HG02870 (cell line): Measurements from ENCODE around the gene MRGPRX3.
"Not testable (repeated sequence)": the region's sequence is repeated elsewhere in the genome, so short reads cannot be mapped to it uniquely, and the experiment has no call there.

Experiments
- ATAC-seq: cut with Tn5 transposase; IDR thresholded peaks from one replicate; pipeline ENCODE4 v1.9.1; 2021; ENCODE audit warnings: mild to moderate bottlenecking, moderate library complexity; ENCODE audit not compliant: unreplicated experiment

Gene MRGPRX3

DNA sequence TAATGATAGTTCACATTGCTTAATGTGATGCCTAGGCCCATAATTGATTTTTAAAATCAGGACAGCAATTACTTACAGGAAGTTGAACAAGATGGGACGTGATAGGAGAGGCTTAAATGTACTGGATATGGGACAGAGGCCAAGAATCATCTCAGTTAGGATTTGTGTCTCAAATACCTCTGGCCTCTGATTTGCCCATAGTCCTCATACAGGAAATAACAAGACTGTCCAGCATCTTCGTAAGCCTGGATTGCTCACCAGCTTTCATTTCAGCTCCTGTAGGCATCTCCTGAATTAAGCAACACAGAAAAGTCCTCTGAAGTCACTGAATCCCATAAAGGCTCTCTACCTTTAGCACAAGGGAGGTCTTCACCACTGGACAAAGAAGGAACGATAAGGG lies at the start of gene MRGPRX3:
TSS of gene MRGPRX3 (plus strand) at position 231 of the 400 bp plus-strand sequence. CDS start 4,632 bp downstream, outside the sequence.
- ATAC-seq: no peak

DNA sequence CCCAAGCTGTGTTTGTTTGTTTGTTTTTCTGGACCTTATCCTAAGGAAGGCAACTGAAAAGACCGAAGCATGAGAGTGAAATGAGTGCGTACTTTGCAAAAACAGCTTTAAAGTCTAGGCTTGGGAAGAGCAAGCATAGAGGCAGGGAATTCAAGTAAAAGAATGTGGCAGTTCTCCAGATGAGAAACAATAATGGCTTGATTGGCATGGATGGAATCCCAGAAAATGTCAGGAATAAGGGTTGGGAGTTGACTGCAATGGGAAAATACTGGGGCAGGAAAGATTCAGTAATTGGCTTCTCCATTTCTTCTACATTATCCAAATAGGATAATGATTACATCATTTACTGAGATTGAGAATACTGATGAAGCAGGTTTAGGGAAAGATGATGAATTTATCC lies 44.0 kb upstream of the MRGPRX3 start:
- ATAC-seq: no peak

DNA sequence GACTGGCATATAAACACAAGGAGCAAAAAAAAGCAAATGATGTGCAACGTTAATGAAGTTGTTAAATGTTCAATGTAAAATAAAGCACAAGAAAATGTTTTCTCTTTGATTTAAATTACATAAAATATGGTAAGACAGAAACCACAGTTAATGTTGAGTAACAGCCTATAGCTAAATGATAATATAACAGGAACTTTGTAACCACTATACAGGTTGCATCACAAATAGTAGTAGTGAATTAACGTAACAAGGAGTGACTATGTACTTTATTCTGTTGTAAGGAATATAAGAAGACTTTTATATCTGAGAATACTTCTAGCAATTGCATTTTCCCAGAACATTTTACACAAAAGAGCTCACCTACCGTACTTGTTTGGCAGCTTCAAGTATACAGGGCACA lies 43.4 kb upstream of the MRGPRX3 start:
- ATAC-seq: no peak

DNA sequence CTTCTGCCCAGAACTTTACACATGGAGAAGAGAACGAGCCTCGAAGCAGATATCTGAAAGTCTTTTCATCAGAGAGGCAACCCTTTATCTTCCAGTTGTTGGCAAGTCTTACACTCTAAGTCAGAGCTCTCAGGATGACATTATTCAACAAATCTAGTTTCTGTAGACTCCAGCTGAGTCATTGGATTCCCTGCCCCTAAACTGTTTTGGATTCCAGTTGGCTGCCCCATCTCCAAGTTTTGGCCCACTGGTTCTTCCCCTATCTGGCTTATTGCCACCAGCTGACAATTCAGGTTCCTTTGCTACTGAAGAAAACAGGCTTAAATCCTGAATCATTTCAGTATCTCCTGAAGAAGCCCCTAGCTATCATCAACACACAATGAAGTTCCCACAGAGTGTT lies 40.6 kb upstream of the MRGPRX3 start:
- no peak for ATAC-seq

DNA sequence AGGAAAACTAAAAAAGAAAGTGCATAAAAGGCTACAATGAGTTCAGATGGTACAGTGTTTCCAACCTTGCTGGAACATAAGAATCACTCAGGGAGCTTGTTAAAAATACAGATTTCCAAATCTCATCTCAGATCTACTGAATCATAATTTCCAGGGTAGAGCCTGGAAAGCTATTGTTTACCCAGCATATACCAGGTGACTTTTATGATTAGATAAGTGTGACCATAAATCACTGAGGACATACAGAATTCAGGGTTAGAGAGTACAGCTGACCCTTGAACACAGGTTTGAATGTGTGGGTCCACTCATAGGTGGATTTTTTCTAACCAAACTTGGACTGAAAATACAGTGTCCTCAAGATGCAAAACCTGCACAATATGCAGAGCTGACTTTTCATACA lies 38.4 kb upstream of the MRGPRX3 start:
- no peak for ATAC-seq

DNA sequence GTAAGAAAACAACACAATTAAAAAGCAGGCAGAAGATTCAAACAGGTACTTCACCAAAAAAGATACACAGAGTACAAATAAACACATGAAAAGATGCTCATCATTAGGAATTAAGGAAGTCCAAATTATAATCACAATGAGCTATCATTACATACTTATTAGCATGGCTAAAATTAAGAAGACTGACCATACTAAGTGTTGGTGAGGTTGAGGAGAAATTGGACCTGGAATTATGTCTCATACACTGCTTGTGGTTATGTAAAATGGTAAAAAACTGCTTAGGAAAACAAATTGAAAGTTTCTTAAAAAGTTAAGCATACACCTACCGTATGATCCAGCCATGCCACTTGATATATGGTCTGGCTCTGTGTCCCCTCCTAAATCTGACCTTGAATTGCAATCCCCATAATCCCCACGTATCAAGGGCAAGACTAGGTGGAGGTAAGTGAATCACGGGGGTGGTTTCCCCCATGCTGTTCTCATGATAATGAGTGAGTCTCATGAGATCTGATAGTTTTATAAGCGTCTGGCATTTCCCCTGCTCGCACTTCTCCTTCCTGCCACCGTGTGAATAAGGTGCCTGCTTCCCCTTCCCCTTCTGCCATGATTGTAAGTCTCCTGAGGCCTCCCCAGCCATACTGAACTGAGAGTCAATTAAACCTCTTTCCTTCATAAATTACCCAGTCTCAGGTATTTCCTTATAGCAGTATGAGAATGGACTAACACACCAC lies 31.3 kb upstream of the MRGPRX3 start:
- no peak for ATAC-seq

DNA sequence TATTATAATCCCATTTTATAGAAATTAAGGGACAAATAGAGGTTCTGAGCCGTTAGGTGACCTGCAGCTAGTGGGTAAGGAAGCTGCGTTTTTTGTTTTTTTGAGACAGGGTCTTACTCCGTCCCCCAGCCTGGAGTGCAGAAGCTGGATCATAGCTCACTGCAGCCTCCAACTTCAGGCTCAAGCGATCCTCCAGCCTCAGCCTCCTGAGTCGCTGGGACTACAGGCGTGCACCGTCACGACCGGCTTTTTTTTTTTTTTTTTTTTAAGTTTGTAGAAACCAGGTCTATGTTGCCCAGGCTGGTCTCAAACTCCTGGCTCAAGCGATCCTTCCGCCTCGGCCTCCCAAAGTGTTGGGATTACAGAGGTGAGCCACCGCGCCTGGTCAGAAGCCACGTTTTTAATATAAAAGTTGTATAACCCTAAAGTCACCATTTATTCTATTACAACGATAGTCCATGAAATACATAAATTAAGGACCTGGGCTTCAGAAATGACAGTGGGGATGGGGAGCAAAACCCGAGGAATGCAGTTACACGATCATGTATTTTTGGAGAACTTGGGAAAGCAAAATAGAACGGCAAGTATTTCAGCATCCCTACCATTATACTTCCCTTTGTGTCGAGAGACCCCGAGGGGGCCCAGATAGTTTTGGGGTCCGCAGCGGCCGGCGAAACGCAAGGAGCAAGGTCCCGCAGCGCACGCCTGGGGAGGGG lies 27.1 kb upstream of the MRGPRX3 start:
- ATAC-seq: no peak

DNA sequence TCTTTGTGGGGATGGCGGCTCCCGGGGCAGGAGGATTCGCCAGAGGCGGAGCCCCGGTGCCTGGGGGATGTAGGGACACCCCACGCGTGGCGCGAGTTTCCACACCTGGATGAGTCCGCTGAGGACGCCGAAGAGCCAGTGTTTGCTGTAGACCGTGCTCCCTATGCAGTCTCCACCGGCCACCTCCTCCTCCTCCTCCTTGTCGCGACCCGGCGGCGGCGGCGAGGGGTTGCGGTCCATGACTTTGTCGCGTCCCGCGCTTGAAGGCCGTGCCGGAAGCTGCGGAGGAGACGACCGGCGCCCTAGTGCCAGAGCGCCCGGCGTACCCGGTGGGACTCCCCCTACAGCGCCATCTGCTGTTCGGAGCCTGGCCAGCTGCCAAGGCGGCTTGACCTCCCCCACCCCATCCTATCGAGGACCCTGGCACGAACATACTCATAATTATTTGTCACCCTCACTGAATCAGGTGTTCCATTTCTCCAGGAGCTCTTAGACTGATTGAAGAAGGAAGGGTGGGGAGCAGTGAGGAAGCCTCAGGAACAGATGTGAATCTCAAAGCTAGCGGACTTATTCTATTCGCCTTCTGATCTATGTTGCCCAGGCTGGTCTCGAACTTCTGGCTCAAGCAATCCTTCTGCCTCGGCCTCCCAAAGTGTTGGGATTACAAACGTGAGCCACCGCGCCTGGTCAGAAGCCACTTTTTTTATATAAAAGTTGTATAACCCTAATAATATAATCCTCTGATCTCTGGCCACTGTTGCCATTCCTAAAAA lies 26.4 kb upstream of the MRGPRX3 start, which contains the start of gene SAAL1:
TSS of gene SAAL1 (minus strand) at position 281 of the 773 bp plus-strand sequence. CDS start at position 240, 41 bp downstream.
- ATAC-seq: peak; percentile 91

DNA sequence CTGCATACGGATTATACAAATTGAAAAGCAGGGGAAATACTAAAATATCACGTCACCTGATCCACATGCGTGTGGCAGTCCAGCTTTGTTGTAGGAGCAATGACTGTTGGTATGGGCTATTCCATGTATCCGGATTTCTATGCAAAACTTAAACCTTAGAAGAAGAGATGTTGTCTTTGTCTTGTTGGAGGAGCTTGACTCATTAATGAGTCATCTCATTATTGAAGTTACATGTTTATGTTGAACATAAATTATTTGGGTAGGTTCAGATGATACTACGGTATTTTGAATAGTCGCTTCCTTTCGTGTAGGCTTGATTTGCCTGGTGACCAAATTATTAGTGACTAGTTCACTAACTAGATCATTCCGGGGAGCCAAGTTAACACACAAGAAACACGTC lies 25.7 kb upstream of the MRGPRX3 start:
- no peak for ATAC-seq

DNA sequence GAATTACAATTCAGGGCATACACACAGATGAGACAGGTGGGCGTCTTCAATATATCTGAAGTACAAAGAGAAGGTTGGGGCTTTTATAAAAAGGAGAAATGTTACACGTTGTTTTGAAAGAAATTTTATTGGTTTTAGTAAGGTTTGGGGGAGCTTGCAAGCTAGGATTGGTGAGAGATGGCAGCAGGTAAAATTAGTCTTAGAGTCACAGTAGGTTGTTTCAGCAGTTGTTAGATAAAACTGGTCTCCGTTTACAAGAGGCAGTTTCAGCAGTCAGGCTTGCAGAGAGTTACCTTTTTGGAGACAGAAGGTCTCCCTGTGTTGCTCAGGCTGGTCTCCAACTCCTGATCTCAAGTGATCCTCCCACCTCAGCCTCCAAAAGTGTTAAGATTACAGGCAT lies 24.1 kb upstream of the MRGPRX3 start:
- ATAC-seq: no peak

DNA sequence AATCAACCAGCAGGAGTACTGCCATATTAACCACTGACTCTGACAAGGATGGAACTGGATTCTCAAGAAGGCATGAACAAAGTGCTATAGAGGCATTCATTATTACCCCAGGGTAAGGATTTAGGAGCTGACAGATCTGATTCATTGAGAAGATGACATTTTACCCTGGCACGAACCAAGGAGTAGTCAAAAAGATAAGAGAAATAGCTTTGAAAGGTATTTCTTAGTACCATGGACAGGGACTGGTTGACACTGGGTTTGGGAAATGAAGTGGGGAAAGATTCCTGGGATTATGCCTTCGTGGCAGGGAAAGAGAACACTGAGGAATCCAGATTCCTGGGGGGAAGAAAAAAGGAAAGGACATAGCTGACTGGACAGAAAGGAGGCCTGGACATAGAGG lies 21.4 kb upstream of the MRGPRX3 start:
- no peak for ATAC-seq

DNA sequence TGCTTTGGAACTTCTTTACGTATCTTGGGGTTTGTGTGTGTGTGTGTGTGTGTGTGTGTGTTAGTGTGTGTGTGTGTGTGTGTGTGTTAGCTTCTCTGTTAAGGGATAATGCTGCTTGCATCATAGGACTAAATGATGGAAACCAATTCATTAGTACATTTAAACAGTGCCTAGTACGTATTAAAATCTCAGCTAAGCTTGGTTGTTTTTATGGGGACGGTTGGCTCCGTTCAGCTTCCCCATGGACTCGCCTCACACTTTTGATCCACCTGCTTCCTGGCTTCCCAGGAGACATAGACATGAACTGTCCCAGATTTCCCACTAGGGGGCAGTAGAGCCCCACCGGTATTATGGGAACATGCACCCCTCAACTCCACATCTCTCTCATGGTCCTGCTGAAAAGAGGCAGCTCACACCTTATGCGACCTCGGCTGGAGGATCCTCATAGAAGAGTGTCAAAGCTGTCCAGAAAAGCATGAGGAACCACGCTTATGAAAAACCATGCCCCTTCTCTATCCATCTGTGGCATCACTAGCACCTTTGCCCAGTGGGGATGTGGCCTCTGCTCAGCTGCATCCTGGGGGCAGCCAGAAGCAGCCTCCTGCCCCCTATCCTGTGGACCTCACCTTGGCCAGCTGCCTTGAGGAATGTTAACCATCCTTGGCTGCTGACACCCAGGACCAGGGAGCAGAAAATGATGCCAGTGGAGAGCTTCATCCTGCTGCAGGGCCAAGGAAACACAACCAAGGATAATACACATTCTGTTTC lies 16.8 kb upstream of the MRGPRX3 start:
- no peak for ATAC-seq

DNA sequence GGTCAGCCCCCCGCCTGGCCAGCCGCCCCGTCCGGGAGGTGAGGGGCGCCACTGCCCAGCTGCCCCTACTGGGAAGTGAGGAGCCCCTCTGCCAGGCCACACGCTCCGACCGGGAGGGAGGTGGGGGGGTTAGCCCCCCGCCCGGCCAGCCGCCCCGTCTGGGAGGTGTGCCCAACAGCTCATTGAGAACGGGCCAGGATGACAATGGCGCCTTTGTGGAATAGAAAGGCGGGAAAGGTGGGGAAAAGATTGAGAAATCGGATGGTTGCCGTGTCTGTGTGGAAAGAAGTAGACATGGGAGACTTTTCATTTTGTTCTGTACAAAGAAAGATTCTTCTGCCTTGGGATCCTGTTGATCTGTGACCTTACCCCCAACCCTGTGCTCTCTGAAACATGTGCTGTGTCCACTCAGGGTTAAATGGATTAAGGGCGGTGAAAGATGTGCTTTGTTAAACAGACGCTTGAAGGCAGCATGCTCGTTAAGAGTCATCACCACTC lies 11.0 kb upstream of the MRGPRX3 start:
- ATAC-seq: not testable (repeated sequence)

DNA sequence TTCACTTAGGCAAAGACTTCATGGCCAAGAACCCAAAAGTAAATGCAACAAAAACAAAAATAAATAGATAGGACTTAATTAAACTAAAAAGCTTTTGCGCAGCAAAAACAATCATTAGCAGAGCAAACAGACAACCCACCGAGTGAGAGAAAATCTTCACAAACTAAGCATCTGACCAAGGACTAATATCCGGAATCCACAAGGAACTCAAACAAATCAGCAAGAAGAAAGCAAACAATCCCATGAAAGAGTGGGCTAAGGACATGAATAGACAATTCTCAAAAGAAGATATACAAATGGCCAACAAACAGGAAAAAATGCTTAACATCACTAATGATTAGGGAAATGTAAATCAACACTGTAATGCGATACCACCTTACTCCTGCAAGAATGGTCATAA lies 1.3 kb upstream of the MRGPRX3 start:
- ATAC-seq: not testable (repeated sequence)

DNA sequence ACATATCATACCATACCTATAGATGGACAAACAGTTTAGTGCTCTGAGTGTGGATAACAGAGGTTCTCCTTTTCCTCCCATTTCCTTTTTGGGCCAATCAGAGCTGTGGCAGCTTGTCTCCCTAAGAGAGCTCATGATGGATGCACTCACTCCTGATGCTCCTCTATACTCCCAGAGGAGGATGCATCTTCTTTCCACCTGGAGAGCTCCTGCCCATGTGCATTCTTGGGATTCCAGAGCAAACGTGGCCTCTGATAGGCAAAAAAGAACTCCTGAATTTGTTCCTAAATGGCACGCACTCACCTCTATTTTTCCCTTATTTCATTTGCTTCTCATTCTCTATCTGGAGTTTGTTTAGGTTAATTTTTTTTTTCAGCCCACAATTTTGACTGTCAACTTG lies 2.9 kb downstream of the MRGPRX3 start:
- no peak for ATAC-seq

DNA sequence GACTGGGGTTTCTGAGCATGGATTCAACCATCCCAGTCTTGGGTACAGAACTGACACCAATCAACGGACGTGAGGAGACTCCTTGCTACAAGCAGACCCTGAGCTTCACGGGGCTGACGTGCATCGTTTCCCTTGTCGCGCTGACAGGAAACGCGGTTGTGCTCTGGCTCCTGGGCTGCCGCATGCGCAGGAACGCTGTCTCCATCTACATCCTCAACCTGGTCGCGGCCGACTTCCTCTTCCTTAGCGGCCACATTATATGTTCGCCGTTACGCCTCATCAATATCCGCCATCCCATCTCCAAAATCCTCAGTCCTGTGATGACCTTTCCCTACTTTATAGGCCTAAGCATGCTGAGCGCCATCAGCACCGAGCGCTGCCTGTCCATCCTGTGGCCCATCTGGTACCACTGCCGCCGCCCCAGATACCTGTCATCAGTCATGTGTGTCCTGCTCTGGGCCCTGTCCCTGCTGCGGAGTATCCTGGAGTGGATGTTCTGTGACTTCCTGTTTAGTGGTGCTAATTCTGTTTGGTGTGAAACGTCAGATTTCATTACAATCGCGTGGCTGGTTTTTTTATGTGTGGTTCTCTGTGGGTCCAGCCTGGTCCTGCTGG lies 4.9 kb downstream of the MRGPRX3 start:
- no peak for ATAC-seq

DNA sequence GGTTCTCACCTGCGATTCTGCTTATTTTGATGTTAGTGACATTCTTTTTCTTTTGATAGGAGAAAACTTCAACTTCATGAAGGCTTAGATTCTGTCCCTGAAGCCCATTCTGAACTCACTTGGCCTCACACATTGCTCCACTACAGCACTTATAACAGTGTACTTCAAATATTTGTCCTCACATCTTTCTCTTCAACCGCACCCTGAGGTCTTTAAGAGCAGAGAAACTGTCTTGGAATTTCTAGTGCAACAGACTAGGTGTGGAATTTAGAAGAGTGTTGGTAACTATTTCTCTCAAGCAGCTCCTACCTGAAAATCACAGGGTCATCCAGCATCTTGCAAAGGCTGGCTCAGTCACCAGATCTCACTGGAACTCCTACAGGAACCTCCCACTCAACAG lies 7.8 kb downstream of the MRGPRX3 start:
- no peak for ATAC-seq

DNA sequence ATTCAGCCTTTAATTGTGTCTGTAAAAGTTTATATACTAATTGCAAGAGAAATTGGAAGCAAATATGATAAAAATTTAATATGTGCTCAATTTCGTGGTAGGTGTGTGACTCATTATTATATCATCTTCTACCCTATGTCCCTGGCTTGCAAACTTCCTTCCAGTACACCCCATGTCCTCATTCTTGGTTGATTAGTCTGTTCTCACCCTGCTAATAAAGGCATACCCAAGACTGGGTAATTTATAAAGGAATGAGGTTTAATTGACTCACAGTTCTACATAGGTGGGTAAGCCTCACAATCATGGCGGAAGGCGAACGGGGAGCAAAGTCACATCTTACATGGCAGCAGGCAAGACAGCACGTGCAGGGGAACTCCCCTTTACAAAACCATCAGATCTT lies 11.9 kb downstream of the MRGPRX3 start:
- ATAC-seq: no peak

DNA sequence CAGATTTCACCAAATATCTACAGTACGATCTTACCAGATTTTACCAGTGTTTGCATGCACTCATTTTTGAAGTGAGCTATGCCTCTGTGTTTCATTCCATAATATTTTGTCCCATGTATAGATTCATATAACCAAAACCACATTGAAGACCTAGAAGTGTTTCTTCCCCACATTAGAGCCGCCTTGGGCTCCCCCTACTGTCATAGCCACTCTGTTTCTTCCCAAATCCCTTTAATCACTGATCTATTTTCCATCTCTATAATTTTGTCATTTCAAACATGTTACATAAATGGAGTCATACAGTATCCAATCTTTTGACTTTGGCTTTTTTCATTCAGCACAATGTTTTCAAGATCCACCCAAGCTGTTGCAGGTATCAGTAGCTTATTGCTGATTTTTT lies 12.7 kb downstream of the MRGPRX3 start:
- no peak for ATAC-seq

DNA sequence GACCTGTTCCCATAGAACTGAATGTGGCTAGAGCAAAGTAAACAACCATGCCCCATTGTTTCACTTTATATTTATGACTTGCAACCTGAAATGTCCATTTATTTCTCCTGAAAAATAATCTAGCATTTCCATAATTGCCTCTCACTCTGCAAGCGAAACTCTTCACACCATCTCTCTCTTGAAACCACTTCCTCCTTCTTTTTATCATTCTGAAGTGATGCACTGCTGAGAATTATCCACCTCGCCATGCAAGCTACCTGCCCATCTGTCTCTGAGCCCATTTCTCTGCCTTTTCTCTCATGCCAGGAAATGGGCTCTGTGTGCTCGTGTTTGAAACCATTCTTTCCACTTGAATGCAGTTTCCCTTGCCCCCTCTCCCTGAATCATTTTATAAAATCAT lies 13.5 kb downstream of the MRGPRX3 start:
- ATAC-seq: no peak
